Esophagus mucosa (tissue), 1 donor: Measurements from ENCODE around the gene TMEM150A. TPM values are rescaled to one million over a fixed set of nuclear protein-coding genes. Genes with fewer than 3 reads are reported as not detected.
A peak's percentile ranks its signal among the peaks of the same experiment; 100 is the strongest.

ENCODE experiments used
- ATAC-seq: fragments of 200-7000 bp; cut with Tn5 transposase; one replicate; pipeline ENCODE4 v1.9.1; 2020
- total RNA-seq: library from RNA; stranded (reverse); gene quantifications from one replicate; pipeline ENCODE4 v1.2.4, GENCODE V29; 2023
- donor health status: DM: yes; HTN: yes; CAD: no.

TMEM150A gene
- total RNA-seq, 1 donor from 2014 or later = 7.9 TPM

- no peak for ATAC-seq
Measured at GRCh38 chr2:85593023-85593422, 9.5 kb downstream of the TMEM150A start.

GRCh38 chr2:85592299-85592698 is 10.2 kb downstream of the TMEM150A start:
- ATAC-seq = peak; percentile 14

- no peak for ATAC-seq
Measured at GRCh38 chr2:85591563-85591962, 10.9 kb downstream of the TMEM150A start.

GRCh38 chr2:85590950-85591349 is 11.5 kb downstream of the TMEM150A start:
- ATAC-seq = peak; percentile 53

GRCh38 chr2:85589982-85590791 is 12.3 kb downstream of the TMEM150A start:
- ATAC-seq = peak; percentile 57

- ATAC-seq = no peak
Measured at GRCh38 chr2:85589181-85589580, 13.3 kb downstream of the TMEM150A start.

GRCh38 chr2:85588645-85589044 is 13.9 kb downstream of the TMEM150A start:
- ATAC-seq = no peak

GRCh38 chr2:85588236-85588635 is 14.3 kb downstream of the TMEM150A start:
- ATAC-seq = no peak

- ATAC-seq = no peak
Measured at GRCh38 chr2:85585781-85586105, 16.8 kb downstream of the TMEM150A start.

GRCh38 chr2:85584857-85585780 is 17.4 kb downstream of the TMEM150A start:
- peak; percentile 87 for ATAC-seq

- ATAC-seq = peak; percentile 35
Measured at GRCh38 chr2:85584354-85584856, 18.1 kb downstream of the TMEM150A start, which contains the start of gene VAMP5. VAMP5 (plus strand) TSS chr2:85584431; CDS start chr2:85584491, 60 bp downstream.

GRCh38 chr2:85583667-85584353 is 18.7 kb downstream of the TMEM150A start:
- ATAC-seq = no peak

- ATAC-seq = no peak
Measured at GRCh38 chr2:85582492-85582891, 20.0 kb downstream of the TMEM150A start.

GRCh38 chr2:85580206-85580605 is 22.3 kb downstream of the TMEM150A start:
- no peak for ATAC-seq

- ATAC-seq = no peak
Measured at GRCh38 chr2:85579266-85579935, 23.1 kb downstream of the TMEM150A start.

- peak; percentile 39 for ATAC-seq
Measured at GRCh38 chr2:85578243-85579180, 24.0 kb downstream of the TMEM150A start.

GRCh38 chr2:85577386-85578242 is 24.9 kb downstream of the TMEM150A start, which contains the start of gene VAMP8:
VAMP8 (plus strand) TSS chr2:85577586; CDS start chr2:85577647, 61 bp downstream.
- peak; percentile 91 for ATAC-seq

GRCh38 chr2:85577063-85577385 is 25.5 kb downstream of the TMEM150A start:
- ATAC-seq = no peak

GRCh38 chr2:85575739-85576138 is 26.8 kb downstream of the TMEM150A start:
- ATAC-seq = no peak

GRCh38 chr2:85566265-85566664 is 36.2 kb downstream of the TMEM150A start:
- ATAC-seq = no peak
